ENCODE data around the gene SCPEP1.

DNA sequence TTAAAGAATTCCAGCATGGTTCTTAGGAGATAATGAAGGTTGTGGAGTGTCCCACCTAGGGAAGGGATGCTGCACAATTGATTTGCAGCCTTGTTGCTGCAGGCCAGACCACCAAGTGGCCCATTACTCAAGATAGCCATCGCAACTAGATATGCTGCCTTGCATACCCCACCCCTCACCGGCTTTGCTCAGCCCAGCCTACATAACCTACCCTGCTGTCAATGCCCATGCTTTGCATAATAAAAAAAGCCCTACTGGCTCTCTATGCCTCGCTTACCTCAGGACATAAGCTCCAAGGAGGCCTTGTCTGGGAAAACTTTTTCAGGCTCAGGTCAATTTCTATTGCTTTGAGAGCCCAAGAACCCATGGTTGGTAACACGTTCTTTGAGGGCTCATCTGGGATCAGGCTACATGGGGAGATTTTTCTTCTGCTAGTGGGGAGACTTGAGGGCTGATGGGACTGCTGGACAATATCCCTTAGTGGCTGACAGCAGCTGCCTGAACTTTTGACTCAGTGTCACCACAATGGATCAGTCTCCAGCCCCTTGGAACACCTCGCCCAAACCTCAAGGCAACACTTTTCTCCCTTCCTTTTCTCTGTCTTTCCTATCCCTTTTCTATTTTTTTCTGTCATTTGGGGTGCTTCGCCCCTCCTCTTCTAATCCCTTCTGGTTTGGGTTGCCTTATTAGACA is 38.3 kb downstream of the SCPEP1 start:
- TF ChIP-seq, protein P1, sequence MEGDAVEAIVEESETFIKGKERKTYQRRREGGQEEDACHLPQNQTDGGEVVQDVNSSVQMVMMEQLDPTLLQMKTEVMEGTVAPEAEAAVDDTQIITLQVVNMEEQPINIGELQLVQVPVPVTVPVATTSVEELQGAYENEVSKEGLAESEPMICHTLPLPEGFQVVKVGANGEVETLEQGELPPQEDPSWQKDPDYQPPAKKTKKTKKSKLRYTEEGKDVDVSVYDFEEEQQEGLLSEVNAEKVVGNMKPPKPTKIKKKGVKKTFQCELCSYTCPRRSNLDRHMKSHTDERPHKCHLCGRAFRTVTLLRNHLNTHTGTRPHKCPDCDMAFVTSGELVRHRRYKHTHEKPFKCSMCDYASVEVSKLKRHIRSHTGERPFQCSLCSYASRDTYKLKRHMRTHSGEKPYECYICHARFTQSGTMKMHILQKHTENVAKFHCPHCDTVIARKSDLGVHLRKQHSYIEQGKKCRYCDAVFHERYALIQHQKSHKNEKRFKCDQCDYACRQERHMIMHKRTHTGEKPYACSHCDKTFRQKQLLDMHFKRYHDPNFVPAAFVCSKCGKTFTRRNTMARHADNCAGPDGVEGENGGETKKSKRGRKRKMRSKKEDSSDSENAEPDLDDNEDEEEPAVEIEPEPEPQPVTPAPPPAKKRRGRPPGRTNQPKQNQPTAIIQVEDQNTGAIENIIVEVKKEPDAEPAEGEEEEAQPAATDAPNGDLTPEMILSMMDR (IDR thresholded peaks at IDR 0.05 in 4 of 5, conservative IDR thresholded peaks at IDR 0.05 in 1 of 5): no peak
- TF ChIP-seq POLR2A (IDR thresholded peaks at IDR 0.05): no peak

Measured in gastrocnemius medialis (tissue), 4 donors.